T-helper 1 cell (primary cell): Measurements from ENCODE around the gene NR1H3.
A peak's percentile ranks its signal among the peaks of the same experiment; 100 is the strongest.
"Not testable (repeated sequence)": the region's sequence is repeated elsewhere in the genome, so short reads cannot be mapped to it uniquely, and the experiment has no call there.

ENCODE experiments used
- DNase-seq, 5 donors: peaks; one replicate each; pipeline ENCODE4 v3.0.0-alpha.2; 2012 to 2020

NR1H3 gene

DNA sequence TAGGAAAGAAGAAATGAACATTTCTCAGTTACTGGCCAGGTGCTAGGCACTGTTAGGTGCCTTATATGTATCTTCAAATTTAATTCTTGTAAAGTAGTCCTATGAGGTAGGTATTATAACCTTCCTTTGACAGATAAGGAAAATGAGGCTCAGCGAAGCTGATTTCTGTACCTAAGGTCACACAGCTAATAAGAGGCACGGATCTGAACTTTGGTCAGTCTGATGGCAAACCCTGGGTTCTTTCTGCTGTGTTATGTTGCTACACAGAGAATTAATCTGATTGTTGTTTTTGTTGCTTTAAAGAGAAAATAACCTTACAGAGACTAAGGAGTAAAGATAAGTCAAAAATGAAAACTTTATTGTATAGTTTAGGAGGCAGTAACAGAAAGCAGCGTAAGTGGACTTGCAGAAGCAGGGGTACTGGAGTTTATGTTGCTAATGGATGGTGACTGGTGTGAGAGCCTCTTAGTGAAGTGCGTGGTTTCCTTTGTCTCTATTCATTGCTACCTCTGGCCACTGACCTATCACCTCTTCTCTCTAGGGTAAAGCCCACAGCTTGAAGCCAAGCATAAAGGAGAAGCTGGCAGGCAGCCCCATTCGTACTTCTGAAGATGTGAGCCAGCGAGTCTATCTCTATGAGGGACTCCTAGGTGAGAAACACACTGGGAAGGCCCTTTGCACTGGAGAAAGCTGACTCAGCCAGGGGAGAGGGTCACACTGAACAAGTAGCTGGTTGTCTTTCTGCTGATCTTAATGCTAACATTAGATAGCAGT is 50.4 kb downstream of the NR1H3 start:
- no peak for DNase-seq

- DNase-seq = no peak
Measured at GRCh38 chr11:47314992-47315391, 57.2 kb downstream of the NR1H3 start.

DNA sequence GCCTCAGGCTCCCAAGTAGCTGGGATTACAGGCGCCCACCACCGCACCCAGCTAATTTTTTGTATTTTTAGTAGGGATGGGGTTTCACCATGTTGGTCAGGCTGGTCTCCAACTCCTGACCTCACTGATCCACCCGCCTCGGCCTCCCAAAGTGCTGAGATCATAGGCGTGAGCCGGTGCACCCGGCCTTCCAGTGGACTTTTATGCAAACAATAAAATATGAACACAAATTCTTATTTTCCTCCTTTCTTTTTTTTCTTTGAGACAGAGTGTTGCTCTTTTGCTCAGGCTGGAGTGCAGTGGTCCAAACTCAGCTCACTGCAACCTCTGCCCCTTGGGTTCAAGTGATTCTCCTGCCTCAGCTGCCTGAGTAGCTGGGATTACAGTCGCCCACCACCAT is 58.7 kb downstream of the NR1H3 start:
- not testable (repeated sequence) for DNase-seq

DNA sequence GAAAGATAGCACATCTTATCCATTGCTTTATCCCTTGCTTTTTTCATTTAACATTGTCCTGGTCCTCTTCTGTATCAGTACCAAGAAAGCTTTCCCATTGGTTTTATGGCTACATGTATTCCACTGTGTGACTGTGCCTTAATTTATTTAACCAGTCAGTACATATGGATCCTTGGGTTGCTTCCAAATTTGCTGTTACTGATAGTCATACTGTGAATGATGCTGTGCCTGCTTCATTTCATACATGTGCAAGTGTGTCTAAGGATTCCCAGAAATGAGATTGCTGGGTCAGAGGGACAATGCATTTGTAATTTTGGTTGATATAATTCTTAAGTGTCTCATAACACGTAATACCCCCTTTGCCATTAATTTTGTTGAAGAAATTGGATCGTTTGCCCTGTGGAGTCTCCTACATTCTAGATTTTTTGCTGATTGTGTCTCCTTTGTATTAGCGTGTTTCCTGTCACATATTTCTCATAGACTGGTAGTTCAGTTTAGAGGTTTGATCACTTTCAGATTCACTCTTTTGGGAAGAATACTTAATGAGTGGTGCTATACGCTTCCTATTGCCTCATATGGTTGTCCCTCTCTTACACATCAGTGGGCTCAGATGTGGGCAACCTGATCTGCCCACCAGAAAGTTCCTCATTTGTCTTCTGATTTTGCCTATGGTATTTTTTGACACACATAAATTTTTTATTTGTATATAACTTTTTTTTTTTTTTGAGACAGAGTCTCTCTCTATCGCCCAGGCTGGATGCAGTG is 59.5 kb downstream of the NR1H3 start:
- DNase-seq = peak in 1 of 5 donors; percentile 30

DNA sequence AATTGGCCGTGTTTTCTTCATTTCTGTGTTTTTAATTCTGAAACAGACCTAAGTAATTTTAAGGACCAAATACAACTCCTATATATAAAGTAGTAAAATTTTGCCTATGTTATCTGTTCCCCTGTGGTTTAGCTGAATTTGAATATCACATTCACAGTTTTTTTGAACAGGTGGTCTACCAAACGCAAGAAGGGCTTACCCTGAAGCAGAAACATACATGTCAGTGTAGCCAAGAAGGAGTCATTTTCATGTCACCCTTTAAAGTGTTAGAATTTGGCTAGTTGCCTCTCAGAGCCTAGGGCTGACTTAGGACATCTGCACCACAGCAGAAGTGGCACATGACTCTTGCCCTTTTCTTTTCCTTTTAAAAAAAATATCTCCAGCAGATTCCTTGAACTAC is 60.4 kb downstream of the NR1H3 start:
- no peak for DNase-seq
